ENCODE results near the gene SPRTN. TPM values are rescaled to one million over a fixed set of nuclear protein-coding genes. Genes with fewer than 3 reads are reported as not detected.

Gene SPRTN
- total RNA-seq, 1 donor from 2014 or later = 10.2 TPM

DNA sequence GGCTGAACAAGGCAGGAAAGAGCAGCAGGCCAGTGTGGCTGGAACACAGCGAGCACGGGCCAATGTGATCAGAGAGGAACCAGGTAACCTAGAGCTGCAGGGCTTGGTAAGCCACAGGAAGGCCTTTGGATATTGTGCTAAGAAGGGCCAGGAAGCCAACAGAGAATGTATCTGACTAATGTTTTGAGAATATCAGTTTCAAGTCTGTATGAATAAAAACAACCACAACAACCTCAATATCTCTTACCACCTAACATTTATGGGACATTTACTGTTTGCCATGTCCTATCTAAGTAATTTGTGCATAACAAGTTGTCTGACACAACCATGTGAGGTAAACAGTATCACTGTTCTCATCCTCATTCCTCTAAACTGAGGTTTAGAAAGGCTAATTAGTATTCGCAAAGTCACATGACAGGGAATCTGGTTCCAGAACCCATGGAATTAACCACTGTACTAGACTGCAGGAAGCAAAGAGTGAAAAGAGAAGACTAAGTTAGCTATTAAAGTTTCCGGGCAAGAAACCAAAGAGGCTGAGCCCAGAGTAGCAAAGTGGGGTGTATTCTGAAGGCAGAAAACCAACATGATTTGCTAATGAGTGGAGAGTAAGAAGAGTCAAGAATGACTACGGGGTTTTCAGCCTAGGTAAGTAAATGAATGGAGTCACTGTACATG is 38.9 kb downstream of the SPRTN start:
- DNase-seq = no peak

GRCh38 chr1:231381729-231382128 is 43.6 kb downstream of the SPRTN start:
- DNase-seq = no peak

DNA sequence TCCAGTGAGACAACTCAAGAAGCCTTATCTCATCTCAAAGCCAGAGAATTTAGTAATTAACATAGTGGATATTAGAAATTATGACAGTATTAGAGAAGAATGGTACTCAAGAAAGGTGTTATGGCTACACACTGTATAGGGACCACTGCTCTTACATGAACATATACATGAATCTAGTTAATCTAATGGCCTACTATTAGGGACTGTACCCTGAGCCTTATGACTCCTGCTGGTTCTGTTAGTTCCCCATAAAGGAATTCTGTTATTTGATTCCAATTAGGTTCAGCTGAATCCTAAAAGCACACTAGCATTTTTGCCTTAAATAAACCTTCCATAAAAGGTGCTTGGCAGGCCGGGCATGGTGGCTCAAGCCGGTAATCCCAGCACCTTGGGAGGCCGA is 44.3 kb downstream of the SPRTN start:
- DNase-seq = no peak

GRCh38 chr1:231383159-231383860 is 45.2 kb downstream of the SPRTN start:
- no peak for DNase-seq

DNA sequence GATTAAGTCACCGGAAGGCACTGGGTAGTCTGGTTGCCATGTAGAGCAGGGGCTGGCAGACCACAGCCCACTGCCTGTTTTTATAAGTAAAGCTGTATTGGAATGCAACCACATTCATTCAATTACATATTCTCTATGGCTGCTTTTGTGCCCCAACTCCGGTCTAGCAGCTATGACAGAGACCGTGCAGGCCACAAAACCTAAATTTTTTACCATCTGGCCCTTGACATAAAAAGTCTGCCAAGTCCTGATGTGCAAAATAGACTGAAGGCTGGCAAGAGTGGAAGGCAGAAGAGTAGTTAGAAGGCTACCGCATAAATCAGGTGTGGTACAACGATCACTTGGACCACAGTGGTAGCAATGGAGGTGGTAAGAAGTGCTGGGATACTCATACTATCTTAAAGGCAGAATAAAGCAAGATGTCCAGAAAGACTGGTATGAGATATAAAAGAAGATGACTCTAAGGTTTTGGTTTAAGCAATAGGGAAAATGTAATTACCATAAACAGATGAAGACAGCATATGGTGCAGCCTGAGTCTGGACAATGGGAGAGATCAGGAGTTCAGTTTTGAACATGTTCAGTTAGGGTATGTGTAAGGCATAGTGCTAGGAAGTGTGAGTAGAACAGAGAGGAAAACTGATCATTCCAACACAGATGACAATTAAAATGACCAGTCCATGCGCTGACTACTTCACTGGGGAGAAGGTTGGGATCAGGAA is 46.8 kb downstream of the SPRTN start:
- DNase-seq = no peak

GRCh38 chr1:231385416-231385748 is 47.3 kb downstream of the SPRTN start:
- no peak for DNase-seq

GRCh38 chr1:231386466-231386865 is 48.4 kb downstream of the SPRTN start:
- no peak for DNase-seq

DNA sequence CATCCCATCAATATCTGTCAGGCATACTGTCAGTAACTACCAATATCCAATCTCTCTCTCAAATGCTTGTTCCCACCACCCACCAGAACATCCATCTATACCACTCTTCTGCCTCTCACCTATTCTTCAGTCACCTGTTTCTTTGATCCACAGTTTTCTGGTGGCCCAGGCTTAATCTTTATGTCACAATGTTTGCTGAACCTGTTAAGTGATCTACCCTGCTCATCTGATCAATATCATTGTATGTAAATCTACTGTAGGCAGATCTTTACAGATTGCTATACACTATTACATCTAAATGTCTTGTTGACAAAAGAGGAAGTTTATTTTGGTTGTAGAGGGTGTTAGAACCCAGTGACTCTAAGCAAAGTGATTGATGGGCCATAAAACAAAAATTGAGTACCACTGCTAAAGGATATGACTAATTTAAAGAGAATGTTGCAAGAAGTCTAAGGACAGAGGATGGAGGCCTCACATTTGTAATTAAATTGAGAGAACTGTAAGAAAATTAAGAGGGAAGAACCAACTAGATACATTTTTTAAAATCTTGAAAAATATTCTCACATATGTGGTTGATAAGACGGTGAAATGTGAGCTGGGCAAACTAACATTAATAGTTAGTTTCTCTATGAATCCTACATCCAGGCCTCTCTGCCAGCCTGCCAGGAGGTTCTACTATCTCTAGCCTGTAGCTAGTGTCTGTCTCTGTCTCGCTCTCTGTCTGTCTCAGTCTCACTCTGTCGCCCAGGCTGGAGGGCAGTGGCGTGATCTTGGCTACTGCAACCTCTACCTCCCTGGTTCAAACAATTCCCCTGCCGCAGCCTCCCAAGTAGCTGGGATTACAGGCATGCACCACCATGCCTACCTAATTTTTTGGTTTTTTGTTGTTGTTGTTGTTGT is 49.9 kb downstream of the SPRTN start:
- no peak for DNase-seq

GRCh38 chr1:231390071-231390470 is 52.0 kb downstream of the SPRTN start:
- DNase-seq = no peak

DNA sequence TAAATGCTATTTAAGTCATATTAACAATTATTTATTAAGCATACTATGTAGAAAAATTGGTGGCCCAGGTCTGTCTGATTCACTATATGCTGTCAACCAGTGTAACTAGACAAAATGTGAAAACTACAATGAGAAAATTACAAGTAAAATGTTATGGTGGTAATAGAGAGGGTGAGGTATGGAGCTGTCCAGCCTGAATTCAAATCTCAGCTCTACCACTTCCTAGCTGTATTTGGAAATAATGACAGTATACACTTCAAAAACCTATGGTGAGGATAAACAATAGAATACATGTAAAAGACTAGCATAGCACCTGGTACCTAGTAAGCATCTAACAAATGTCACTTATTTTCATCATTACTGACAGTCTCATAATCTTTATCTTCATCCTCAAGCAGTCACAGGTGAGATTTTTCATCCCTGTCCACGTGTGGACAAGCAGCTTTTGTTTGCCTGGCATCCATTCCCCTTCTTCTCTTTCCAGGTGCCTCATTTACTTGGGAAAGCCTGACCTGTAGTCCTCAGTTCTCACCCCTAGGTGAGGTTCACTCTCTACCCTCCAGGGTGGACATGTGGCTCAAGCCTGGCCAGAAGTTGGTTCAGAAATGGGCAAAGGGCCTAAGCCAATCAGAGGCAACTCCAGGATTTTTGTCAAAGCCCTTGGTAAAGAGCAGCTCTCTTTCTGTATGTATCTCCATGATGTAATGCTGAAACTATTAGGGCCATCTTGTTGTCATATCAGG is 54.5 kb downstream of the SPRTN start:
- no peak for DNase-seq

GRCh38 chr1:231393668-231394067 is 55.6 kb downstream of the SPRTN start:
- DNase-seq = no peak

DNA sequence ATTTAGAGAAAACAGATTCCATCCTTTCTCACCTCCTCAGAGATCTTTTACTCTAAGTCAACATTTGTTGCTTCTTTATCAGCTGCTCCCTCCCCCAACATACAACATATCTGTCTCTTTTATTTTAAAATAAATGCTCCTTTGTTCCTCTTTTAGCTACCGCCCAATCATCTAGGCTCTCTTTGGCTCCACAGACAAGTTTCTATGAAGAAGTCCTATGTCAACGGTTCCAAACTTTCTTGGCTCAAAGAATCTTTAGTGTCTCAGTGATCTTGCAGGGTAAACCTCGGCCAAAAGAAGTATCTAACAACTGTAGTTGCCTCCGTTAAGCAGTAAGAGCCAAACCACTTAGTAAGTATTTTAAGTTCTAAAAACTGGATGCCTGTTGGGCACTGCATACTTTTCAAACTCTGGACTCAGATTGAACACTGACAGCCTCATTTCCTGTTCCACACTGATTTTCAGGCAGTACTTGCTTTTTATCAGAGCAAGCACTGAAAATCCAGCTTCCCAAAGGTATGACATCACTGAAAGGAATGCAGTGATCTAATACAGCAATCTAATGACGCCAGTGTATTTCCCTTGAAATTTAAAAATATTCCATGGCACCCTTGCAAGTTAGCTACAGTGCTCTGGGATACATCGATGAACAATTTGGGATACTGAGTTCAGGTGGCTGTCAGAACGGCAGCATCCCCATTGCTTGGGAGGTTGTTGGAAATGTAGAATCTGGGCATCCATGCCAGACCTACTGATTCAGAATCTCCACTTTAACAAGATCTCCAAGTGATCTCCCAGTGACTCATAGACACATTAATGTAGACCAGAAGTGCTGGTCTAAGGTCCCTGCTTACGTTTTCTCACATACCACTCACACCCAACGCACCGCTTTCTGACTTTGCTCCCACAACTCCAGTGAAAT is 57.2 kb downstream of the SPRTN start:
- DNase-seq = peak; percentile 95

GRCh38 chr1:231395998-231396390 is 57.9 kb downstream of the SPRTN start:
- no peak for DNase-seq

- DNase-seq = no peak
These were observed 58.5 kb downstream of the SPRTN start for GRCh38 chr1:231396643-231397042.

GRCh38 chr1:231397886-231398671 is 60.0 kb downstream of the SPRTN start:
- DNase-seq = no peak

- DNase-seq = no peak
These were observed 63.4 kb downstream of the SPRTN start for GRCh38 chr1:231401478-231401877.

DNA sequence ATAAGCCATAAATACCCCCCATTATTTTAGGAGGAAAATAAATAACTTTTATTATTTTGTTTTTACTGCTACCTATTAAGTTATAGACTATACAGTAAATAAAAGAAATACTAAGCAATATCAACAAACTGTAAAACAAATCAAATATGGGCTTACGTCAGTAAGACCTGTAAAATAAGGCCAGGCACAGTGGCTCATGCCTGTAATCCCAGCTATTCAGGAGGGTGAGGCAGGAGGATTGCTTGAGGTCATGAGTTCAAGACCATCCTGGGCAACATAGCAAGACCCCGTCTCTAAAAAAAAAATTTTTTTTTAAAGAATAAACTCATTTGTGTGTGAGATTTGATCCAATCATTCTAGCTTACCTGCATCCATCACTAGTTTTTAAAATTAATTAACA is 66.2 kb downstream of the SPRTN start:
- no peak for DNase-seq
